Stimulated activated CD4-positive, alpha-beta T cell treated with anti-CD3 and anti-CD28 coated beads, Interleukin-1b, Interleukin-23, amount 100 ng/mL, for 4 hours (primary cell): ENCODE data around the gene CD163L1.
"Not testable (repeated sequence)": the region's sequence is repeated elsewhere in the genome, so short reads cannot be mapped to it uniquely, and the experiment has no call there.

ENCODE experiments used
- DNase-seq, 2 donors: peaks; one replicate each; pipeline ENCODE4 v3.0.0-alpha.2; 2020; ENCODE audit warnings: low read depth in 2 of 2

CD163L1 gene

GRCh38 chr12:7404275-7404674 lies 39.7 kb downstream of the CD163L1 start:
- no peak for DNase-seq

GRCh38 chr12:7403466-7403865 lies 40.5 kb downstream of the CD163L1 start:
- DNase-seq = no peak

- no peak for DNase-seq
Observed at GRCh38 chr12:7399089-7399488, 44.9 kb downstream of the CD163L1 start.

- DNase-seq = no peak
Observed at GRCh38 chr12:7396418-7396817, 47.5 kb downstream of the CD163L1 start.

DNA sequence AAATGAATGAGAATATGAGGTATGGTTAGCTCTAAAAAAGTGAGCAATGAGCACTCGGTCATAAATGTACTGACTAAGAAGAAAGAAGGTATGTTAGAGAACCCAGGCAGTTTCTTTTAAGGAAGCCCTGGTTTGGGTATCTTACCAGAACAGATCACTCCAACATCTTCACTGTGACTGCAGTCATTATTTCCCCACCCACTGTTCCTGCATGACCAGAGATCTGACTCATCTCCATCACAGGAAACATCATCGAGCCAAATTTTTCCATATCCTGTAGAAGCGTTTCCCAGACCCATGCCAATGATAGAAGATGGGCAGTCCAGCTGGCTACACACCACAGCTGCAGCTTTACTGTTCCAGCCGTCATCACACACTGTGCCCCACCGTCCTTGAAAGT lies 48.0 kb downstream of the CD163L1 start:
- DNase-seq = no peak

GRCh38 chr12:7387289-7387688 lies 56.7 kb downstream of the CD163L1 start:
- no peak for DNase-seq

DNA sequence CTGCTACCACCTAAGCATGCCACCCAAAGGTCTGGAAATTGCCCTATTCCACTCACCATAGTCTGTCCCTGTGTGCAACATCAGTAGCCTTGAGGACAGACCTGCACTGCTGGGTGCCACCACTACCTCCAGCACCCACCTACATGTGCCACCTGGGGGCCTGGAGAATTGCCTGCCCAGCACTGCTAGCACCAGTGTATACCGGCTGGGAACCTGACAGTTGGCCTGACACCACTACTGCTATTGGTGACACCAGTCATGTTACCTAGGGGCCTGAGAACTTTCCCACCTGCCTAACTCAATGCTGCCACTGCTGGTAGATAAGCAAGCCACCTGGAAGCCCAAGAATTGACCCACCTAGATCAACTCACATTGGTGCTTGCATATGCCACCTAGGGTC lies 60.8 kb downstream of the CD163L1 start:
- no peak for DNase-seq

GRCh38 chr12:7376196-7376595 lies 67.8 kb downstream of the CD163L1 start:
- no peak for DNase-seq

GRCh38 chr12:7375145-7375543 lies 68.8 kb downstream of the CD163L1 start:
- no peak for DNase-seq

- DNase-seq = no peak
Observed at GRCh38 chr12:7374423-7375144, 69.4 kb downstream of the CD163L1 start.

DNA sequence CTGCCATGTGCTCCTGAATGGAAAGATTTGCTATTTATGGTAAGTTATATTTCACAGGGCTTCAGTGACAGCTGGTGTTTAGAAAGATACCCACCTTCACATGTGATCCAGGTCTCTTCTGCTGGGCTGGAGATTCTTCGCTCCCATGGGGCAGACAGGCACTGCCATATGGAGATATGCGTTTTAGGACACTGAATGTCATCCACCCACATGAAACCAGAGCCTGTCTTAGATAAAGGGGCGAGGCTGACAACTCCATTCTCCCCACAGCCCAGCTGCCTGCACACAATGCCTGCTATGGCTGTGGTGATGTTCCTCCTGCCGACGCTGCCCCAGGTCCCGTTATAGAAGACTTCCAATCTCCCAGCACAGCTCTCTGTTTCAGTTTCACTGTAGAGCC lies 70.7 kb downstream of the CD163L1 start:
- DNase-seq = no peak

- no peak for DNase-seq
Observed at GRCh38 chr12:7369274-7369729, 74.7 kb downstream of the CD163L1 start.

DNA sequence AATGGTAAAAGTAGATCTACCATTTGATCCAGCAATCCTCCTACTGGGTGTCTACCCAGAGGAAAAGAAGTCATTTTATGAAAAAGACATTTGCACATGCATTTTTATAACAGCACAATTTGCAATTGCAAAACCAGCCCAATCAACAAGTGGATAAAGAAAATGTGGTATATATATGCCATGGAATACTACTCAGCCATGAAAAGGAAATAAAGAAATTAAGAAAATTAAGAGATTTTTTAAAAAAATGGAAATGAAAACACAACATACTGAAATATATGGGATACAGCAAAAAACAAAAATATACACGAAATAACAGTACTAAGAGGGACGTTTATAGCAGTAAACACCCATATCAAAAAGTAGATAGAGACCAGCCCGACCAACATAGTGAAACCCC lies 81.2 kb downstream of the CD163L1 start:
- DNase-seq = no peak

DNA sequence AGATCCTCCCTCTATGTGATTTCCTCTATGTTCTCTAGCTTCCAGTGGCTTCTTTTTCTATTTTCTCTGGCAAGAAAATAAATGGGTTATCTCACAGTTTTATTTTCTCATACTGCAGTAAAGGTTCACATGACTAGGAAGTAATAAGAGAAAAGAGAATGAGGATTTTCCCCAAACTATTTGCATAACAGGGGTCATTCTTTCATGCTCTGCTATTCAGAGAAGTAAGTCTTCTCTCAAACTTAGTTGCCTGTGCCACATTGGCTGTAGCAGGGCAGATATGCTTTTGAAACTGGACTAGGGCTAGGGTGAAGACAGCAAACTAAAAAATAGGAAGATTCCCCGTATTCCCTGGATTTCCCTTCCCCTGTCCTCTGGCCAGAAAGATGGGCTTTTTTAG lies 82.7 kb downstream of the CD163L1 start:
- no peak for DNase-seq

- no peak for DNase-seq
Observed at GRCh38 chr12:7354529-7354928, 89.4 kb downstream of the CD163L1 start.

- no peak for DNase-seq
Observed at GRCh38 chr12:7352661-7353060, 91.3 kb downstream of the CD163L1 start.

DNA sequence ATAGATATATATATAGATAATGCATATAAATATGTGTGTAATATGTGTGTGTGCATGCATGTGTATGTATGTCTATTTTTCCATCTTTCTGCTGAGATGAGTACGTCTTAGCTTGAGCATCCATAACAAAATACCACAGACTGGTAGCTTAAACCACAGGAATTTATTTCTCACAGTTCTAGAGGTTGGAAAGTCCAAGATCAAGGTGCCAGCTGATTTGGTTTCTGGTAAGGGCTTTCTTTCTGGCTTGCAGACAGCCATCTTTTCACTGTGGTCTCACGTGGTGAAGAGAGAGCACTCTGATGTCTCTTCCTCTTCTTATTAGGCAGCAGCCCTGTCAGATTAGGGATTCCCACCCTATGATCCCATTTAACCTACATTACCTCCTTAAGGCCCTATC lies 92.8 kb downstream of the CD163L1 start:
- no peak for DNase-seq

- no peak for DNase-seq
Observed at GRCh38 chr12:7349418-7349817, 94.5 kb downstream of the CD163L1 start.

DNA sequence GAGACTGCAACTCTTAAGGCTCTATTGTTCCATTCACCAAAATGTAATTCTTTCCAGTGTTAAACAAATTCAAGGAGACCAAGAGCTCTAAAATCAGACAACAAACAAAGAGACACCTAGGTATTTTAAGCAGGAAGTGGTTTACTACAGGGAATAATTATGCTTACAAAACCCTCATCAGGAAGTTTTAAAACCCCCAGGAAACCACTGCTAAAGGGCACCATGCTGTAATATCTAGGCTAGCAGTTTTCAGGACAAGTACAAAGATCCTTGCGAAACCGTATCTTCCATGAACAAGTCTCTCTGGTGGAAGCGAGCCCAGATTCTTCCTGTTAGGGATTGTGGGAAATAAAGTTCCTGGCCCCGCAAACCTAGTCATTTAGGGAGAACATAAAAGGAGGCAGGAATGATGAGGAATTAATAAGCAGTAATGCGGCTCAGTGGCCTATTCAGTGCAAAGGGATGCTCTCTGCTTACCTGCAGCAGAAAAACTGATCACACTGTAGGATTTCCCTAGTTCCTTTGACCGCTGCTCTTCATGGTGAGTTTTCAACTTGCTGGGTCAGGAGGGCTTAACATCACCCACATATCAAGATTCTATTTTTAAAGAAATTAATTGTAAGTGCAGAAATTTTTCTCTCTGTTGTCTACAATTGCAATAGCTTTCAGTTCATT lies 97.3 kb downstream of the CD163L1 start:
- no peak for DNase-seq

GRCh38 chr12:7344833-7345606 lies 98.9 kb downstream of the CD163L1 start:
- no peak for DNase-seq

DNA sequence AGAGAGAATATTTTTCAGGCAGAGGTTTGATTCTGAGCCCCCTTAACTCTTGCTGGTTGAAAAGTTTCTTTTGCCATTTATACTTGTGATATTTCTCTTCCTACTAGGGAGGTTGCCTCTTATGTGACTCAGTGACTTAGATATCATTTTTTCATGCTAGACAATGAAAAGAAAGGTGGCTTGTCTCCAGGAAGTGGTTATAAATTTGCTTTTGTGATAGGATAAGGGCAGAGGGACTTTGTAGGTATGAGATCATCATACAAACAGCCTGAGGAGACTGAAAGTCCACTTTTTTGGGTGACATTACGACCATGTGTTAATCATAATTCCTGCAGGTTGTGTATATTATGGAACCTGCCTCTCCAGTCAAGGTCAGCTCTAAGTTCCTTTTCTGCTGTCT lies 104.3 kb downstream of the CD163L1 start:
- DNase-seq = no peak

DNA sequence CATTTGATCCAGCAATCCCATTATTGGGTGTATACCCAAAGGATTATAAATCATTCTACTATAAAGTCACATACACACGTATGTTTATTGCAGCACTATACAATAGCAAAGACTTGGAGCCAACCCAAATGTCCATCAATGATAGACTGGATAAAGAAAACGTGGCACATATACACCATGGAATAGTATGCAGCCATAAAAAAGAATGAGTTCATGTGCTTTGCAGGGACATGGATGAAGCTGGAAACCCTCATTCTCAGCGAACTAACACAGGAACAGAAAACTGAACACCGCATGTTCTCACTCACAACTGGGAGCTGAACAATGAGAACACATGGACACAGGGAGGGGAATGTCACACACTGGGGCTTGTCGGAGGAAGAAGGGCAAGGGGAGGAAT lies 106.2 kb downstream of the CD163L1 start:
- DNase-seq = not testable (repeated sequence)

DNA sequence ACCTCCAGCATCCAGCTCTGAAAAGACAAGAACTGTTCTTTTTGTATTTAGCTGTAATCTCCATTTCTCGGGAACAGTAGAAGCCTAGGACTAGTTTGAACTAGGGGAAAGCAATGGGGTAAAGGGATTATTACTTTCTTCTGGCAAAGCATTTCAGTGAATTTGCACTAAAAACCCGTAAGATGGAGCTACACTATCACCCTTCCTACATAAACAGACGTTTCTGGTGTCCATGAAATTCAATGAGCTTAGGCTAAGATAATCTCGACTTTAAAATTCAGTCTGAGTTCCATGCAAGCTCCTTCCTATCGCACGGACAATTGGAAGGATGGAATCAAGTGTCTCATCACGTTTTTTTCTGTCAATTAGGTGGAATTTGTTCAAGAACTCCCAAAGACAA lies 116.0 kb downstream of the CD163L1 start:
- no peak for DNase-seq
